SK-N-MC (cell line): ENCODE measurements around the gene HPCAL1.

ENCODE experiments used
- EZH2 ChIP-seq: fragments of 200-600 bp; sonication (generic); IDR thresholded peaks from one replicate; pipeline ENCODE4 v1.6.1; 2017; ENCODE audit warnings: antibody characterized with exemption
- POLR2AphosphoS5 ChIP-seq: IDR thresholded peaks from 2 replicates; pipeline ENCODE4 v1.6.1; 2012; ENCODE audit warnings: mild to moderate bottlenecking, low read depth, low read length, borderline replicate concordance

GRCh38 chr2:10400568-10400977 lies 97.9 kb downstream of the HPCAL1 start:
- no peak for TF ChIP-seq POLR2AphosphoS5
- TF ChIP-seq EZH2: no peak
